Loucy (cell line): Measurements from ENCODE around the gene KNL1.

Experiments used
- CTCF ChIP-seq: fragments of 200-600 bp; sonication (generic); conservative IDR thresholded peaks from 2 replicates; pipeline ENCODE4 v1.5.1; 2014; ENCODE audit warnings: mild to moderate bottlenecking, antibody characterized with exemption, low read length
- EZH2phosphoT487 ChIP-seq: fragments of 200-600 bp; IDR thresholded peaks from 2 replicates; pipeline ENCODE4 v1.6.1; 2018; ENCODE audit warnings: antibody characterized with exemption, mild to moderate bottlenecking, moderate library complexity, borderline replicate concordance

GRCh38 chr15:40637221-40637745 is 43.2 kb downstream of the KNL1 start:
- no peak for TF ChIP-seq CTCF
- TF ChIP-seq EZH2phosphoT487, result no peak
